Thyroid gland (tissue), 4 donors: Measurements from ENCODE around the gene RIT2.

Experiments used
- POLR2A ChIP-seq, 2 donors: fragments of 450-650 bp; IDR thresholded peaks; one replicate each; pipeline ENCODE4 v1.6.1; 2017; ENCODE audit warnings: antibody characterized with exemption in 2 of 2, mild to moderate bottlenecking in 2 of 2, moderate library complexity in 1 of 2
- TF ChIP-seq, protein P1 (sequence below), 6 experiments: fragments of 200-600 bp in 3 of 6; fragments of 450-650 bp in 3 of 6; sonication (generic) in 3 of 6; IDR thresholded peaks; one replicate each; pipeline ENCODE4 v1.5.1; 2016 to 2019; ENCODE audit warnings: antibody characterized with exemption in 6 of 6, mild to moderate bottlenecking in 2 of 6, inconsistent platforms in 1 of 6, moderate library complexity in 1 of 6

DNA sequence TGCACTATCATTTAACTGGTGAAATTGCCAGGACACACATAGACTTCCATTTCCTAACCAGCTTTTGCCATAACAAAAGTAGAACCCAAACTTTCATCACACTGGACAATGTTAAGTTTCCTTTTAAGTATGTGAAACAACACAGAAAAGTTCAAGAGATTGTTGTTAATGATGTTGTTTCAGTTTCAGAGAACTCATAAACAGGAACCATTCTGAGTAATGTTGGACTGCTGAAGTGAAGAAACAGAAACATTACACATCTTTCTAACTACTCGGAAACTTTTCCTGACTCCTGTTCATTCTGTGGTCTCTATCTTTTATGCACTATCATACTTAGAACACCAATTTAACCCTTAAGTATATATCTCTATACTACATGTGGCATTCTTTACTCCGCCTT, 179.2 kb downstream of the RIT2 start:
- TF ChIP-seq POLR2A (IDR thresholded peaks at IDR 0.05) = no peak
- TF ChIP-seq, protein P1, sequence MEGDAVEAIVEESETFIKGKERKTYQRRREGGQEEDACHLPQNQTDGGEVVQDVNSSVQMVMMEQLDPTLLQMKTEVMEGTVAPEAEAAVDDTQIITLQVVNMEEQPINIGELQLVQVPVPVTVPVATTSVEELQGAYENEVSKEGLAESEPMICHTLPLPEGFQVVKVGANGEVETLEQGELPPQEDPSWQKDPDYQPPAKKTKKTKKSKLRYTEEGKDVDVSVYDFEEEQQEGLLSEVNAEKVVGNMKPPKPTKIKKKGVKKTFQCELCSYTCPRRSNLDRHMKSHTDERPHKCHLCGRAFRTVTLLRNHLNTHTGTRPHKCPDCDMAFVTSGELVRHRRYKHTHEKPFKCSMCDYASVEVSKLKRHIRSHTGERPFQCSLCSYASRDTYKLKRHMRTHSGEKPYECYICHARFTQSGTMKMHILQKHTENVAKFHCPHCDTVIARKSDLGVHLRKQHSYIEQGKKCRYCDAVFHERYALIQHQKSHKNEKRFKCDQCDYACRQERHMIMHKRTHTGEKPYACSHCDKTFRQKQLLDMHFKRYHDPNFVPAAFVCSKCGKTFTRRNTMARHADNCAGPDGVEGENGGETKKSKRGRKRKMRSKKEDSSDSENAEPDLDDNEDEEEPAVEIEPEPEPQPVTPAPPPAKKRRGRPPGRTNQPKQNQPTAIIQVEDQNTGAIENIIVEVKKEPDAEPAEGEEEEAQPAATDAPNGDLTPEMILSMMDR (IDR thresholded peaks at IDR 0.05) = no peak
